Liver (tissue), 3 donors: Measurements from ENCODE around the gene TRIM67.

Experiments
- FOXA1 ChIP-seq: IDR thresholded peaks from 2 replicates; pipeline ENCODE4 v1.6.1; 2016; ENCODE audit warnings: antibody characterized with exemption
- FOXA2 ChIP-seq: IDR thresholded peaks from 2 replicates; pipeline ENCODE4 v1.6.1; 2016; ENCODE audit warnings: antibody characterized with exemption
- GABPA ChIP-seq, 2 donors: IDR thresholded peaks in 1 of 2; conservative IDR thresholded peaks in 1 of 2; 2 replicates each; pipeline ENCODE4 v1.6.1; 2016; ENCODE audit warnings: antibody characterized with exemption in 2 of 2, mild to moderate bottlenecking in 1 of 2, moderate library complexity in 1 of 2
- HNF4A ChIP-seq, 2 donors: conservative IDR thresholded peaks; 2 replicates each; pipeline ENCODE4 v1.6.1; 2016; ENCODE audit warnings: antibody characterized with exemption in 2 of 2, mild to moderate bottlenecking in 2 of 2
- HNF4G ChIP-seq: IDR thresholded peaks from 2 replicates; pipeline ENCODE4 v1.6.1; 2016; ENCODE audit warnings: antibody characterized with exemption
- JUND ChIP-seq, 2 donors: IDR thresholded peaks; 2 replicates each; pipeline ENCODE4 v1.6.1; 2016; ENCODE audit warnings: antibody characterized with exemption in 2 of 2
- RAD21 ChIP-seq, 2 donors: IDR thresholded peaks; 2 replicates each; pipeline ENCODE4 v1.6.1; 2016; ENCODE audit warnings: antibody characterized with exemption in 2 of 2, mild to moderate bottlenecking in 2 of 2
- SP1 ChIP-seq: IDR thresholded peaks from 2 replicates; pipeline ENCODE4 v1.6.1; 2018; ENCODE audit warnings: antibody characterized with exemption, mild to moderate bottlenecking
- TAF1 ChIP-seq: conservative IDR thresholded peaks from 2 replicates; pipeline ENCODE4 v1.6.1; 2016; ENCODE audit warnings: antibody characterized with exemption, mild to moderate bottlenecking
- TF ChIP-seq, protein P1 (sequence below): fragments of 150-350 bp; IDR thresholded peaks from 2 replicates; pipeline ENCODE4 v1.5.1; 2017; ENCODE audit warnings: improper control_type of control experiment, low read depth, low read length; ENCODE audit not compliant: missing input control
- TF ChIP-seq, protein P2 (sequence below): IDR thresholded peaks from 2 replicates; pipeline ENCODE4 v1.6.1; 2016; ENCODE audit warnings: antibody characterized with exemption
- TF ChIP-seq, protein P3 (sequence below): IDR thresholded peaks from 2 replicates; pipeline ENCODE4 v1.6.1; 2016; ENCODE audit warnings: antibody characterized with exemption, mild to moderate bottlenecking
- TF ChIP-seq, protein P4 (sequence below): IDR thresholded peaks from 2 replicates; pipeline ENCODE4 v1.6.1; 2016; ENCODE audit warnings: antibody characterized with exemption
- donor health status: healthy.
- donor health status: healthy.

DNA sequence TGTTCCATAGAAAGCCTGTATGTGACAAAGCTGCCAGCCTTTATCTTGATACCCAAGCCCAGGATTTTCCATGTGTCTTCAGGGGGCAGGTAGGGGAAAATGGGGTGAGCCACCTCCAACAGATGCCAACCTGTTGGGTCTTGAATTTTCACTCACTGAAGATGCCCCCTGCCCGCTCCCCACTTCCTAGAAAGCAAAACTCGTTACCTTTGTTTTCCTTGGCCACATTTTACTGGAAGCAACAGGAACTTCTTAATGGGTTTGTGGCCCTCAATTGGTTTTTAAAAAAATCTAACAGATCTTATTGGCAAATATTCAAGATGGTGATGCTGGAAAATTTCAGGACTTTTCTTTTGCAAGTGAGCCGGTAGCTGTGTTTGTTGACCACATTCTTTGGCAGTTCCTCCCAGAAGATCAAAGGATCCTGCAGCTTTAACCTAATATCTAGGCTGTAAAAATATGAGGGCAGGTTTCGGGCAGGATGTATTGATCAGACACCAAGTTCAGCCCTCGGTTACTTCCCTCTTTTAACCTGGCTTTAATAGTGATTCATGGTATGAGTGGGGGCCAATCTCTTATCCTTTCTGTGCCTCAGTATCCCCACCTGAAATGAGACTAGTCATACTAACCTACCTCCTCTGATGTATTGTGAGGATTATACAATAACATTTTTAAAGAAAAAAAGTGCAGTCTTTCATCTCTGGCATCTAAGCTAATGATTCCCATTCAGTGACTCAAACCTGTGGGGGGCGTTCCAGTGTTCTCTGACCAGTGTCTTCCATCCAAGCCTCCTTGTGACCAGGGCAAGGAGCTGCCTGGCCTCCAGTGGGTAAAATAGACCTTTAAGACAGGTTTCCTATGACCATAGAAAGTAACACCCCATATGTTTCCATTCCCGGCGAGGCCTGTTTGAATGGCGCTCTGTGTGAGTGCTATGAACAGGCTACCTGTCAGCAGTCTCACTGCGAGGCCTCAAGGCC, 57.9 kb downstream of the TRIM67 start:
- TF ChIP-seq, protein P1, sequence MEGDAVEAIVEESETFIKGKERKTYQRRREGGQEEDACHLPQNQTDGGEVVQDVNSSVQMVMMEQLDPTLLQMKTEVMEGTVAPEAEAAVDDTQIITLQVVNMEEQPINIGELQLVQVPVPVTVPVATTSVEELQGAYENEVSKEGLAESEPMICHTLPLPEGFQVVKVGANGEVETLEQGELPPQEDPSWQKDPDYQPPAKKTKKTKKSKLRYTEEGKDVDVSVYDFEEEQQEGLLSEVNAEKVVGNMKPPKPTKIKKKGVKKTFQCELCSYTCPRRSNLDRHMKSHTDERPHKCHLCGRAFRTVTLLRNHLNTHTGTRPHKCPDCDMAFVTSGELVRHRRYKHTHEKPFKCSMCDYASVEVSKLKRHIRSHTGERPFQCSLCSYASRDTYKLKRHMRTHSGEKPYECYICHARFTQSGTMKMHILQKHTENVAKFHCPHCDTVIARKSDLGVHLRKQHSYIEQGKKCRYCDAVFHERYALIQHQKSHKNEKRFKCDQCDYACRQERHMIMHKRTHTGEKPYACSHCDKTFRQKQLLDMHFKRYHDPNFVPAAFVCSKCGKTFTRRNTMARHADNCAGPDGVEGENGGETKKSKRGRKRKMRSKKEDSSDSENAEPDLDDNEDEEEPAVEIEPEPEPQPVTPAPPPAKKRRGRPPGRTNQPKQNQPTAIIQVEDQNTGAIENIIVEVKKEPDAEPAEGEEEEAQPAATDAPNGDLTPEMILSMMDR: no peak
- TF ChIP-seq RAD21 (IDR thresholded peaks at IDR 0.05) (no peak), GABPA (IDR thresholded peaks at IDR 0.05 in 1 of 2, conservative IDR thresholded peaks at IDR 0.05 in 1 of 2) (no peak), SP1 (peak; percentile 17), FOXA2 (no peak), TAF1 (no peak), HNF4A (conservative IDR thresholded peaks at IDR 0.05) (peak in 1 of 2 donors; percentile 18), HNF4G (no peak), FOXA1 (no peak), JUND (IDR thresholded peaks at IDR 0.05) (no peak)
- TF ChIP-seq, protein P2, sequence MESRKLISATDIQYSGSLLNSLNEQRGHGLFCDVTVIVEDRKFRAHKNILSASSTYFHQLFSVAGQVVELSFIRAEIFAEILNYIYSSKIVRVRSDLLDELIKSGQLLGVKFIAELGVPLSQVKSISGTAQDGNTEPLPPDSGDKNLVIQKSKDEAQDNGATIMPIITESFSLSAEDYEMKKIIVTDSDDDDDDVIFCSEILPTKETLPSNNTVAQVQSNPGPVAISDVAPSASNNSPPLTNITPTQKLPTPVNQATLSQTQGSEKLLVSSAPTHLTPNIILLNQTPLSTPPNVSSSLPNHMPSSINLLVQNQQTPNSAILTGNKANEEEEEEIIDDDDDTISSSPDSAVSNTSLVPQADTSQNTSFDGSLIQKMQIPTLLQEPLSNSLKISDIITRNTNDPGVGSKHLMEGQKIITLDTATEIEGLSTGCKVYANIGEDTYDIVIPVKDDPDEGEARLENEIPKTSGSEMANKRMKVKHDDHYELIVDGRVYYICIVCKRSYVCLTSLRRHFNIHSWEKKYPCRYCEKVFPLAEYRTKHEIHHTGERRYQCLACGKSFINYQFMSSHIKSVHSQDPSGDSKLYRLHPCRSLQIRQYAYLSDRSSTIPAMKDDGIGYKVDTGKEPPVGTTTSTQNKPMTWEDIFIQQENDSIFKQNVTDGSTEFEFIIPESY: no peak
- TF ChIP-seq, protein P3, sequence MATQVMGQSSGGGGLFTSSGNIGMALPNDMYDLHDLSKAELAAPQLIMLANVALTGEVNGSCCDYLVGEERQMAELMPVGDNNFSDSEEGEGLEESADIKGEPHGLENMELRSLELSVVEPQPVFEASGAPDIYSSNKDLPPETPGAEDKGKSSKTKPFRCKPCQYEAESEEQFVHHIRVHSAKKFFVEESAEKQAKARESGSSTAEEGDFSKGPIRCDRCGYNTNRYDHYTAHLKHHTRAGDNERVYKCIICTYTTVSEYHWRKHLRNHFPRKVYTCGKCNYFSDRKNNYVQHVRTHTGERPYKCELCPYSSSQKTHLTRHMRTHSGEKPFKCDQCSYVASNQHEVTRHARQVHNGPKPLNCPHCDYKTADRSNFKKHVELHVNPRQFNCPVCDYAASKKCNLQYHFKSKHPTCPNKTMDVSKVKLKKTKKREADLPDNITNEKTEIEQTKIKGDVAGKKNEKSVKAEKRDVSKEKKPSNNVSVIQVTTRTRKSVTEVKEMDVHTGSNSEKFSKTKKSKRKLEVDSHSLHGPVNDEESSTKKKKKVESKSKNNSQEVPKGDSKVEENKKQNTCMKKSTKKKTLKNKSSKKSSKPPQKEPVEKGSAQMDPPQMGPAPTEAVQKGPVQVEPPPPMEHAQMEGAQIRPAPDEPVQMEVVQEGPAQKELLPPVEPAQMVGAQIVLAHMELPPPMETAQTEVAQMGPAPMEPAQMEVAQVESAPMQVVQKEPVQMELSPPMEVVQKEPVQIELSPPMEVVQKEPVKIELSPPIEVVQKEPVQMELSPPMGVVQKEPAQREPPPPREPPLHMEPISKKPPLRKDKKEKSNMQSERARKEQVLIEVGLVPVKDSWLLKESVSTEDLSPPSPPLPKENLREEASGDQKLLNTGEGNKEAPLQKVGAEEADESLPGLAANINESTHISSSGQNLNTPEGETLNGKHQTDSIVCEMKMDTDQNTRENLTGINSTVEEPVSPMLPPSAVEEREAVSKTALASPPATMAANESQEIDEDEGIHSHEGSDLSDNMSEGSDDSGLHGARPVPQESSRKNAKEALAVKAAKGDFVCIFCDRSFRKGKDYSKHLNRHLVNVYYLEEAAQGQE: no peak
- TF ChIP-seq, protein P4, sequence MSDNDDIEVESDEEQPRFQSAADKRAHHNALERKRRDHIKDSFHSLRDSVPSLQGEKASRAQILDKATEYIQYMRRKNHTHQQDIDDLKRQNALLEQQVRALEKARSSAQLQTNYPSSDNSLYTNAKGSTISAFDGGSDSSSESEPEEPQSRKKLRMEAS: no peak
